Measurements from ENCODE around the gene CD6. TPM values are rescaled to one million over a fixed set of nuclear protein-coding genes. Genes with fewer than 3 reads are reported as not detected.
A peak's percentile ranks its signal among the peaks of the same experiment; 100 is the strongest.

The CD6 gene
- total and polyA plus RNA-seq, 4 donors, result 1.2 to 3.1 (median 1.7) TPM

DNA sequence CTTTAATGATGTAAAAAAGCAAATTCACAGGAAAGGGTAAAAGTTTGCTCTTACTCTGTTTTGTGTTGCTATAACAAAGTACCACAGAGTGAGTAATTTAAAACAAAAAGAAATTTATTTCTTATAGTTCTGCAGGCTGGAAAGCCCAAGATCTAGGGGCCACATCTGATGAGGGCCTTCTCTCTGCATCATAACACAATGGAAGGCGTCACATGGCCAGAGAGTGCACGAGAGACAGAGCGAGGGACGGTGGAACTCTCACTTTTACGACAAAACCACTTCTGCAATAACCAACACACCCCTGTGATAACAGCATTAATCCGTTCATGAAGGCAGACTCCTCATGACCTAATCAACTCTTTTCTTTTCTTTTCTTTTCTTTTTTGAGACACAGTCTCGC lies 31.1 kb downstream of the CD6 start:
- WGBS, 2 donors, result 88 to 90% methylated on average over 7 of the region's 7 CpGs
- ATAC-seq (ENCODE audit: insufficient read depth, low FRiP score) (no peak), DNase-seq (no peak)
- Histone ChIP-seq H3K4me1 (ENCODE audit: control insufficient read depth in 5 of 5, insufficient read depth in 5 of 5, low read length in 5 of 5) (peaks cover 0 to 24% (median 9%) of the 10 kb centered on the region in 5 donors), H3K27ac (ENCODE audit: low read depth in 1 of 2, low read length in 1 of 2) (no peak overlapping the region), H3K9ac (ENCODE audit: insufficient read depth in 1 of 2, low read length in 2 of 2) (no peak overlapping the region), H3K4me3 (no peak overlapping the region), H3K36me3 (ENCODE audit: control insufficient read depth in 4 of 4, insufficient read depth in 4 of 4, low read length in 4 of 4) (no peaks in the 10 kb centered on the region), H3K27me3 (ENCODE audit: control insufficient read depth in 3 of 3, insufficient read depth in 3 of 3, low read length in 2 of 3) (peaks cover 0 to 10% (median 4%) of the 10 kb centered on the region in 3 donors), H3K9me3 (ENCODE audit: control insufficient read depth in 4 of 4, insufficient read depth in 3 of 4, low read length in 3 of 4) (no peaks in the 10 kb centered on the region)
- TF ChIP-seq, protein P1, sequence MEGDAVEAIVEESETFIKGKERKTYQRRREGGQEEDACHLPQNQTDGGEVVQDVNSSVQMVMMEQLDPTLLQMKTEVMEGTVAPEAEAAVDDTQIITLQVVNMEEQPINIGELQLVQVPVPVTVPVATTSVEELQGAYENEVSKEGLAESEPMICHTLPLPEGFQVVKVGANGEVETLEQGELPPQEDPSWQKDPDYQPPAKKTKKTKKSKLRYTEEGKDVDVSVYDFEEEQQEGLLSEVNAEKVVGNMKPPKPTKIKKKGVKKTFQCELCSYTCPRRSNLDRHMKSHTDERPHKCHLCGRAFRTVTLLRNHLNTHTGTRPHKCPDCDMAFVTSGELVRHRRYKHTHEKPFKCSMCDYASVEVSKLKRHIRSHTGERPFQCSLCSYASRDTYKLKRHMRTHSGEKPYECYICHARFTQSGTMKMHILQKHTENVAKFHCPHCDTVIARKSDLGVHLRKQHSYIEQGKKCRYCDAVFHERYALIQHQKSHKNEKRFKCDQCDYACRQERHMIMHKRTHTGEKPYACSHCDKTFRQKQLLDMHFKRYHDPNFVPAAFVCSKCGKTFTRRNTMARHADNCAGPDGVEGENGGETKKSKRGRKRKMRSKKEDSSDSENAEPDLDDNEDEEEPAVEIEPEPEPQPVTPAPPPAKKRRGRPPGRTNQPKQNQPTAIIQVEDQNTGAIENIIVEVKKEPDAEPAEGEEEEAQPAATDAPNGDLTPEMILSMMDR (IDR thresholded peaks at IDR 0.05; ENCODE audit: control extremely low read depth, extremely low read depth), result no peak

DNA sequence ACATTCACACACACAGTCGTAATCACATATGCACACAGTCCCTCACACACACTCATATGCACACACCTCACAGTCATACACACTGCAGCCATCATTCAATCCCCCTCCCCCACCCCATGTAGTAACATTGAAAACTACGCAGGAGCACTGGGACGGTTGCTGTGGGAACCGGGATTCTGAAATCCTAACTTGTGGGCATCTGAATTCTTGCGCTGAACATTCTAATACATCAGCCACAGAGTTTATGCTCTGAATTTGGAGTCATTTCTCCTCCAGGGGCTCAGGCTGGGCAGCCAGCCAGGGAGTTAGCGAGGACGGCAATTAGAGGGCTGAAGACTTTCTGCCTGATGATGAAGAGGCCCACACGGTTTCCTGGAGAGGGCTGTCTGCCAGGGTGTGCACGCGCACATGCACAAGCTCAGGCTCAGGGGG lies 32.7 kb downstream of the CD6 start:
- Histone ChIP-seq H3K4me1 (ENCODE audit: control insufficient read depth in 5 of 5, insufficient read depth in 5 of 5, low read length in 5 of 5) (peaks cover 0 to 33% (median 13%) of the 10 kb centered on the region in 5 donors), H3K27ac (ENCODE audit: low read depth in 1 of 2, low read length in 1 of 2) (no peak overlapping the region), H3K9me3 (ENCODE audit: control insufficient read depth in 4 of 4, insufficient read depth in 3 of 4, low read length in 3 of 4) (no peaks in the 10 kb centered on the region), H3K27me3 (ENCODE audit: control insufficient read depth in 3 of 3, insufficient read depth in 3 of 3, low read length in 2 of 3) (peaks cover 0 to 21% (median 12%) of the 10 kb centered on the region in 3 donors), H3K4me3 (no peak overlapping the region), H3K9ac (ENCODE audit: insufficient read depth in 1 of 2, low read length in 2 of 2) (no peak overlapping the region), H3K36me3 (ENCODE audit: control insufficient read depth in 4 of 4, insufficient read depth in 4 of 4, low read length in 4 of 4) (no peaks in the 10 kb centered on the region)
- TF ChIP-seq, protein P1 (IDR thresholded peaks at IDR 0.05; ENCODE audit: control extremely low read depth, extremely low read depth), result no peak
- DNase-seq, result peak; percentile 83 to 86 (median 86)
- WGBS, 2 donors, result 38 to 46% methylated on average over 10 of the region's 10 CpGs
- ATAC-seq (ENCODE audit: insufficient read depth, low FRiP score), result no peak

DNA sequence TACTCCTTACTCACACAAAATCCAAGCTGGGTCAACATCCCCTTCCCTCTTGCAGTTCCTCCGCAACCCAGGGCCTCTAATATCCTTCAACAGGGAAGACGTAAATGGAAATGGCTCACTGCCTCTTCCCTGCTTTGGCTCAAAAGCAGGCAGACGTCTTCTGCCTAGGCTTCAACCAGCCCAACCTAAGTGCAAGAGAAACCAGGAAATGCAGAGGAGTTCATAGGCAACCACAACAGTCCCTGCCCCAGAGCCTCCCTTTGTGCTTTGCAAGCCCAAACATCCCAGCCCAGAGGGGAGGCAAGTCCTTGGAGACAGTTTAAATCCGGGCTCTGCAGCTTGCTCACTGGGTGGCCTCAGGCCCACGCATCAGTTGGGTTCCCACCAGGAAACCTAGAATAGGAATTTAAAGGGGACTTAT lies 33.3 kb downstream of the CD6 start:
- Histone ChIP-seq H3K36me3 (ENCODE audit: control insufficient read depth in 4 of 4, insufficient read depth in 4 of 4, low read length in 4 of 4) (no peaks in the 10 kb centered on the region), H3K4me3 (no peak overlapping the region), H3K27me3 (ENCODE audit: control insufficient read depth in 3 of 3, insufficient read depth in 3 of 3, low read length in 2 of 3) (peaks cover 0 to 21% (median 12%) of the 10 kb centered on the region in 3 donors), H3K27ac (ENCODE audit: low read depth in 1 of 2, low read length in 1 of 2) (no peak overlapping the region), H3K9me3 (ENCODE audit: control insufficient read depth in 4 of 4, insufficient read depth in 3 of 4, low read length in 3 of 4) (no peaks in the 10 kb centered on the region), H3K9ac (ENCODE audit: insufficient read depth in 1 of 2, low read length in 2 of 2) (no peak overlapping the region), H3K4me1 (ENCODE audit: control insufficient read depth in 5 of 5, insufficient read depth in 5 of 5, low read length in 5 of 5) (peaks cover 0 to 33% (median 13%) of the 10 kb centered on the region in 5 donors)
- ATAC-seq (ENCODE audit: insufficient read depth, low FRiP score) (no peak), DNase-seq (peak in 1 of 3 donors; percentile 53)
- 61 to 69% methylated on average over 5 of the region's 5 CpGs for WGBS, 2 donors
- TF ChIP-seq, protein P1 (IDR thresholded peaks at IDR 0.05; ENCODE audit: control extremely low read depth, extremely low read depth), result no peak

Data from lung (tissue), 12 donors.